ENCODE results near the gene ABLIM3. TPM values are rescaled to one million over a fixed set of nuclear protein-coding genes. Genes with fewer than 3 reads are reported as not detected.

ABLIM3 gene
- total RNA-seq, 1 donor from 2014 or later = not detected

DNA sequence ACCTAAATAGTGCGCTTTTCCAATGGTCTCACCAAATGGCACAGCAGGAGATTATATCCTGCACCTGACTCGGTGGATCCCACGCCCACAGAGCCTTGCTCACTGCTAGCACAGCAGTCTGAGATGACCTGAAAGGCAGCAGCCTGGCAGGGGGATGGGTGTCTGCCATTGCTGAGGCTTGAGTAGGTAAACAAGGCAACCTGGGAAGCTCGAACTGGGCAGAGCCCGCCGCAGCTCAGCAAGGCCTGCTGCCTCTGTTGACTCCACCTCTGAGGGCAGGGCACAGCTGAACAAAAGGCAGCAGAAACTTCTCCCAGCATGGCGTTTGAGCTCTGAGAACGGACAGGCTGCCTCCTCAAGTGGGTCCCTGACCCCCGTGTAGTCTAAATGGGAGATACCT, 18.1 kb upstream of the ABLIM3 start:
- peaks cover 10% of the 10 kb centered on the region for H3K27me3 Mint-ChIP-seq (ENCODE audit: insufficient read depth)
- H3K9me3 Mint-ChIP-seq = no peaks in the 10 kb centered on the region
- H3K36me3 Mint-ChIP-seq (ENCODE audit: low read depth) = no peaks in the 10 kb centered on the region
- intact Hi-C loops (cut with micrococcal nuclease) = no loop called here
- no peaks in the 10 kb centered on the region for H3K4me1 Mint-ChIP-seq (ENCODE audit: low read depth)
- DNase-seq (ENCODE audit: low spot score) = no peak
- H3K4me3 Mint-ChIP-seq = no peak overlapping the region
- no peak overlapping the region for H3K27ac Mint-ChIP-seq

DNA sequence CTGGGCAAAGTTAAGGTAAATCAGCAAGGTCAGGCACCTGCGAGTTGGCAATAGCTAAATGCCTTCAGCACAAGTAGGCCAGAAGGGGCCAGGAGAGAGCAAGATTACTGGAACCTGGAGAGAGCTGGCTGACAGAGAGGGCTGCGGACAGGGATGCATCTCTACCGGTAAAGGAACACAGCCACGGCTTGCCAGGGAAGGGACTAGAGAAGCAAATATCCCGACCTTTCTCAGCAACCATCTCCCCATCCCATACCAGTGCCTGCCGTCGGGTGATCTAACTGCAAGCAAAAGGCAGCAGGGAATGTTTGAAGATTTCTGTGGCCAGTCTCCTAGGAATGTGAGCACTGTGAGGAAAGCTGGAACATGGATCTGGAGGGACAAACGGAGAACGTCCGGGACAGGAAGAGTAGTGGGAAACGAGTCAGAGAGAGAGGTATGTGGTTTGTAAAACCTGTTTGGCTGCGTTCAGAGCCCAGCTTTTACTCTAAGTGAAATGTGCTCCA, 15.9 kb upstream of the ABLIM3 start:
- Mint-ChIP-seq H3K9me3 (no peaks in the 10 kb centered on the region), H3K4me3 (no peak overlapping the region), H3K27ac (no peak overlapping the region), H3K4me1 (ENCODE audit: low read depth) (no peaks in the 10 kb centered on the region), H3K36me3 (ENCODE audit: low read depth) (no peaks in the 10 kb centered on the region), H3K27me3 (ENCODE audit: insufficient read depth) (peaks cover 6% of the 10 kb centered on the region)
- intact Hi-C loops (cut with micrococcal nuclease) = no loop called here
- no peak for DNase-seq (ENCODE audit: low spot score)

DNA sequence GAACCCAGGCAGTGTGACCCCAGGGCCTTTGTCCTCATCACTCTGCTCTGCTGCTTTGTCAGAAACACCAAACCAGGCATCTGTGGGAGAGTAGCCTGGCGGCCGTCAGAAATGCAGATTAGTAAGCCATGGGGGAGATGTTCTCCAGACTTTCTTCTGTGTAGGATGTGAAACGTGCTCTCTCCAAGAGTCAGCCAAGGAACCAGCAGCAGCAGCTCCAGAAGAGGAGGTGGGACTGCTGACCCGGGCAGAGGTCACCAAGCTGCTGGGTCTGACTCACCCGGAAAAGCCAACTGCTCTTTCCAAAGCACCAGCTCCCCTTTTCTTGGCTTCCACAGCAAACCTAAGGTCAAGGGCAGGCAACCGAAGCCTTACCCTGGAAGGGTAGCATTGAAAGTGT, 14.4 kb upstream of the ABLIM3 start:
- DNase-seq (ENCODE audit: low spot score) = no peak
- H3K36me3 Mint-ChIP-seq (ENCODE audit: low read depth) = no peaks in the 10 kb centered on the region
- no peak overlapping the region for H3K27ac Mint-ChIP-seq
- H3K4me1 Mint-ChIP-seq (ENCODE audit: low read depth) = no peaks in the 10 kb centered on the region
- H3K4me3 Mint-ChIP-seq = no peak overlapping the region
- H3K27me3 Mint-ChIP-seq (ENCODE audit: insufficient read depth) = peaks cover 4% of the 10 kb centered on the region
- intact Hi-C loops (cut with micrococcal nuclease) = no loop called here
- H3K9me3 Mint-ChIP-seq = no peaks in the 10 kb centered on the region

DNA sequence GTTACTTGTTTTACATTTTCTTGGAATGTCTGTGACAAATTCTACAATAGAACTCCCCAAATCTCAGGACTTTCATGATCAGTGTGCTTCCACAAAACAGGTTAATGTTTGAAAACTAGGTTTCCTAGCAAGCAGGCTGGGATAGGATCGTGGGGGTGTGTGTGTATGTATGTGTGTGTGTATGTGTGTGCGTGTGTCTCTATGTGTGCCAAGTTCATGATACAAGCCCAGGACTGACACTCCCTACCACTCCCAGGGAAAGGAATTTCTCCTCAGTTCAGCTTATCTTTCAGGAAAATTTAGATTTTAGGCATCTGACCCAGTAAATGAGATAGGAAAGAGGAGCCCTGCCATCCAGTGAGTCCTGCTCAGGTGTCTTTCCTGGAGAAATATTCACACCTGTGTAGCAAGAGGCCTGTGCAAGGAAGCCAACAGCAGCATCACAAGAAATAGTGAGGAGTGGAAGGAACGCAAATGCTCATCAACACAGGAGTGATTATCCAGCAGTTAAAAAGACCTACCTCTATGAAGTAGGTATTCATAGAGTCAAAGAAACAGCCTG, 13.8 kb upstream of the ABLIM3 start:
- Mint-ChIP-seq H3K27me3 (ENCODE audit: insufficient read depth) (peaks cover 4% of the 10 kb centered on the region), H3K4me1 (ENCODE audit: low read depth) (no peaks in the 10 kb centered on the region), H3K4me3 (no peak overlapping the region), H3K36me3 (ENCODE audit: low read depth) (no peaks in the 10 kb centered on the region), H3K27ac (no peak overlapping the region), H3K9me3 (no peaks in the 10 kb centered on the region)
- no peak for DNase-seq (ENCODE audit: low spot score)
- intact Hi-C loops (cut with micrococcal nuclease) = no loop called here

DNA sequence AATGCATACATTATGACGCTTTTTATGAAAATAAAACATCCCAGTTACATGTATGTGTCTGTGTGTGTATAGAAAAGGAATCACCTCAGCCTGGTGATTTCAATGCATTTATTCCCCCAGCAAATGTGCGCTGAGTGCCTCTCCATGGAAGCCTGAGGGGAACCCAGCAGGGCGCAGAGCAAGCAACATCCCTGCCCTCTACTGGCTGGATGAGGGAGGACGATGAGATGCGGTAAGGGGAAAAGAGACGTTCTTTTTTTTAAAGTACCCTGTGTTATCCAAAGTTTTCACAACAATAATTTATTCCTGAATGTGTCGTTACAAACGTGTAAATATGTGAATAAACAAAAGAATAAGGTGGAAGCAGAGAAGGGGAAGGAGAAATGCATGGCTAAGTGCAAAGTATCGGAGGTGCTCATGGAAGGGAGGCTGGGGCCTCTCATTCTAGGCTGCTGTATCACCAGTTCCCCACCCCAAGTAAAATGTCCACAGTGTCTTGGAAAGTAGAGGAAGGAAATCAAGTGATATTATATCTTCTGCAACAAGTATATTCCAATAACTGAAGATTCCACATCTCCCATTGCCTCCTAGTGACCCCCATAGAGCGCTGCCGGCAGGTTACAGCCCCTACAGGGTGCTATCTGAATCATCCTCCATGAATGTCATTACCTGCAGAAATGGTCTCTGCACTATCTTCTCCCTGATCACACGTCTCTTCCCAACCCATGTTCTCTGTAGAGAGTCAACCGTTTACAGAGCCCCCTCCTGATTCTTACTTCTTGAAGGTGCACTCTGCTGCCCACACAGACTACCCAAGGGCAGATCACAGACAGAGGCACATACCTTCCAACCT, 13.0 kb upstream of the ABLIM3 start:
- H3K4me3 Mint-ChIP-seq = no peak overlapping the region
- H3K27ac Mint-ChIP-seq = no peak overlapping the region
- DNase-seq (ENCODE audit: low spot score) = no peak
- H3K9me3 Mint-ChIP-seq = no peaks in the 10 kb centered on the region
- H3K27me3 Mint-ChIP-seq (ENCODE audit: insufficient read depth) = peaks cover 8% of the 10 kb centered on the region
- H3K36me3 Mint-ChIP-seq (ENCODE audit: low read depth) = no peaks in the 10 kb centered on the region
- intact Hi-C loops (cut with micrococcal nuclease) = no loop called here
- no peaks in the 10 kb centered on the region for H3K4me1 Mint-ChIP-seq (ENCODE audit: low read depth)

DNA sequence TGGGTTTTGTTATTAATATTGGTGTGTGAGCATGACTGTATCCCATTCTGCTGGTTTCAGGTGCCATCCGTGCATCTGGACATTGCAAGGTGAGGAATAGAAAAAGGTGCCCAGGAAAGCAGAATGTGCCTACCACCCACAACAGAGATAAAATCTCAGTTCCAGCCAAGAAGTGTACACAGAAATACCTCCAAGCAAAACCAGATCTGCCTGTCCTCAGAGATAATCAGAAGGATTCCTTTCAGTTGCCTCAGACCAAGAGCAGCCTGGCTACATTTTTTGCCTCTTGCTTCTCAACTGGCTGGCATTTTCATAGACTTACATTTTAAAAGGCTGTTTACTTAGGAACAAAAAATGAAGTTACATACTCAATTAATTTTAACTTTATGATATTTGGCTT, 12.1 kb upstream of the ABLIM3 start:
- Mint-ChIP-seq H3K36me3 (ENCODE audit: low read depth) (no peaks in the 10 kb centered on the region), H3K27me3 (ENCODE audit: insufficient read depth) (peaks cover 9% of the 10 kb centered on the region), H3K27ac (no peak overlapping the region), H3K9me3 (no peaks in the 10 kb centered on the region), H3K4me3 (no peak overlapping the region), H3K4me1 (ENCODE audit: low read depth) (no peaks in the 10 kb centered on the region)
- intact Hi-C loops (cut with micrococcal nuclease) = no loop called here
- no peak for DNase-seq (ENCODE audit: low spot score)

DNA sequence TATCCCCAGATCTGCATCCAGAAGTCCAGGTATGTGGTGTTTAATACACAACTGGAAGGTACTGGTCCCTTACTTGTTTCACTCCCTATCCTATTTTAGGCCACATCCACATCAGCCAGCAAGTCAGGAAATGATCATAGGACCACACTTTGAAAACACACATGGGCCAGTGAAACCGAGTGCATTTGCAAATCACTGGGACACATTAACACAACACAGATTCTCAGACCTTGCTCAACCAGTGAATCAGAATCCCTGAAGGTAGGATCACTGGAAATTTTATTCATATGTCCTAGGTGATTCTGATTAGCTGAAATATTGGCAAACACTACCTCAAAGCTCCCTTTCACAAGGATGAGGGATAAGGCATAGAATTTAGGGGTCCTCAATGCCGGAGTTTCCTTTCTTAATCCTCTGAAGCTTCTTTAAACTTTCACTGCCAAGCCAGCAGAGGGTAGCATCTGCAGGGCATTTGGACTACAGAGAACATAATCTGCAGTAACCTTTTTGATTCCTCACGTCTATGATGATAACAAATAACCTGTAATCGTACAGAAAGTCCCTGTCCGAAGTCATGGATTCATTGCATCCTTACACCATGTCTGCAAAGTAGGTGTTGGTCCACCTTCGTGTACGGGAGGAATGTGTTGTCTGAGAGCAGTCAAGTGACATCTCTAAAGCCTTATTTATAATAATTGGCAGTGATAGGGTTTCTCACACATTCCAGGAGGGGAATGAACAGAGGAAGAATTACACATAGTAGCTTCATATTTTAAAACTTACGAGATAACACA, 11.0 kb upstream of the ABLIM3 start:
- no peaks in the 10 kb centered on the region for H3K36me3 Mint-ChIP-seq (ENCODE audit: low read depth)
- no peaks in the 10 kb centered on the region for H3K4me1 Mint-ChIP-seq (ENCODE audit: low read depth)
- no peak overlapping the region for H3K27ac Mint-ChIP-seq
- H3K9me3 Mint-ChIP-seq = no peaks in the 10 kb centered on the region
- peaks cover 11% of the 10 kb centered on the region for H3K27me3 Mint-ChIP-seq (ENCODE audit: insufficient read depth)
- H3K4me3 Mint-ChIP-seq = no peak overlapping the region
- no peak for DNase-seq (ENCODE audit: low spot score)
- intact Hi-C loops (cut with micrococcal nuclease) = no loop called here

DNA sequence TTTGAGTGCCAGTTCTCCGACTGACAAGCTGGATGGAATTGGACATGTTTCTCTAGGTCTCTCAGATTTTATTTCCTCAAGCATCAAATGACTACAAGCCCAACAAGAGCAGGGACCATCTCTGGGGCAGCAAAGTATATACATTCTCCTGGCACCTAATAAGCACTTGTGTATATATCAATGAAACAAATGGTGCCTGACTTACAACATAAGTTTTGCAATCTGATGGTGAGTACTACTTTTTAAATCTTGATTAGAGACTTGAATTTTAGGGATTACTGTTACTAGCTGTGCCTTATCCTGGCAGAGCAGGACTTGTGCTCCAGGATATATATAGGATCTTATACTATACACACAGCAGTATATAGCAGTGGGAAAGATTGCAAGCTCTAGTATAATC, 8.8 kb upstream of the ABLIM3 start:
- H3K4me1 Mint-ChIP-seq (ENCODE audit: low read depth) = no peaks in the 10 kb centered on the region
- peaks cover 14% of the 10 kb centered on the region for H3K27me3 Mint-ChIP-seq (ENCODE audit: insufficient read depth)
- DNase-seq (ENCODE audit: low spot score) = no peak
- H3K27ac Mint-ChIP-seq = no peak overlapping the region
- H3K9me3 Mint-ChIP-seq = no peaks in the 10 kb centered on the region
- intact Hi-C loops (cut with micrococcal nuclease) = no loop called here
- H3K36me3 Mint-ChIP-seq (ENCODE audit: low read depth) = no peaks in the 10 kb centered on the region
- no peak overlapping the region for H3K4me3 Mint-ChIP-seq

DNA sequence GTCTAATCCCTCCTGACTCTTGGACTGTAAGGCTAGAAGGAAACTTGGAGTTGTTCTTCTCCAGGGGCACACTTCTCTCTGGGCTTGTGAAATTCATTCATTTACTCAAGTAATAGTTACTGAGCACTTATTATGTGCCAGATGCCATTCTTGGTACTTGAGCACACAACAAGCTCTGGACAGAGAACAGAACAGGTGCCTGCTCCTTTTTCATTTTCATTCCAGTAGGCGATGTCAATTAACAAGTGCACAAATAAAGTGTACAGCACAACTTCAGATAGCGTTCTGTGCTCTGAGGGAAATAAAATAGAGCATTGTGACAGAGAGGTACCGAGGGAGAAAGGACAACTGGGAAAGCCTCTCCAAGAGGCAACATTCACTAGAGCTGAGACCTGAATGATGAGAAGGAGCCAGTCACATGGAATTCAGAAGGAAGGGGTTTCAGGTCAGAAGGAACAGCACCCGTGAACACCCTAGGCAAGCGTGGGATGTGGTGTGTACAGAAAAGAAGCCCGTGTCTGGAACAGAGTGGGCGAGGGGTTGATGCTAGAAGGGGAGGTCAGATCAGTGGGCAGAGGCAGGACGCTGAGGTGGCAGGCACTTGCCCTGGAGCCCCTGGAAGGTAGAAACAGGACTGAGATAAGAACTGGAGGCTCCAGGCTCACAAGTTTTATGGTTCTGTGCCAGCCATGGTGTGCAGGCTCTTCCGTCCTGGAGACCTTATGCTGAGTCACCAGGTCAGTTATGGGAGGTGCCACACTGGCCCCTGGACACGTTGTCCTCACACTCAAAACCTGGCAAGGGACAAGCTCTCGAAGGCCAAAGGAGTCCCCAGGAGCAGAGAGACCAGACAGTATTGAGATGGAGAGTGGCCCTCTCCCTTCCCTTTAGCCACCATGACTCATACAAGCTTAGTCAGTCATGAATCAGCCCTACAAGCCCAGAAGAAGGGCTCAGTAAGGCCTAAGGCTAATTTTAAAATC, 7.2 kb upstream of the ABLIM3 start:
- H3K27ac Mint-ChIP-seq = no peak overlapping the region
- DNase-seq (ENCODE audit: low spot score) = no peak
- H3K9me3 Mint-ChIP-seq = no peaks in the 10 kb centered on the region
- H3K4me3 Mint-ChIP-seq = no peak overlapping the region
- H3K4me1 Mint-ChIP-seq (ENCODE audit: low read depth) = no peaks in the 10 kb centered on the region
- intact Hi-C loops (cut with micrococcal nuclease) = no loop called here
- H3K27me3 Mint-ChIP-seq (ENCODE audit: insufficient read depth) = peaks cover 19% of the 10 kb centered on the region
- H3K36me3 Mint-ChIP-seq (ENCODE audit: low read depth) = no peaks in the 10 kb centered on the region

DNA sequence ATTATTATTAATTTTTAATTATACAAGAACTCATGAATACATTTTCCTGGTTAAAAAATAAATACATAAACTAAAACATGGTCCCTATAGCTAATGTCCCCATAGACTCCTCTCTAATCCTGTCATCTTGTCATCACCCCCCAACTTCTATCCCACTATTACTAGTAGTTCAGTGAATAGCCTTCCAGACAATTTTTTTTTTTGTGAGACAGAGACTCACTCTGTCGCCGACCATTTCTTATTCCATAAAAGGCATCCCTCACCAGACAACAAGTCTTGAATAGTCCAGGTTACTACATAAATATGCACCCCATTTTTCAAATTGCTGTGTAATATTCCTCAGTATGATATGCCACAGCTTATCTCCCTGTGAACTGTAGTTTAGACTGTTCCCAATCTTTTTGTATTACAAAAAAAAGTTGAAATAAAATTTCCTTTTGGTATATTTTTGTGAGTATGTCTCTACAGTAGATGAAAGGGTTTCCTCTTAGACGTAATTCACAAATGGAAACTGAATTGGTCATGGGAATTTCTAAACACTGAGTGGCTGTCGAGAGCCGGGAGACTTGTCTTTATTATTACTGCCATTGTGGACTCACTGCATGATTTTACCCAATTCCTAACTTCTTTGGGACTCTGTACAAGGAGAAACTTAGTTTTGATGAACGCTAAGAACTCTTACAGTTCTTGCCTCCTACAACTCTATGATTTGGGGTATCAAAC, 6.4 kb upstream of the ABLIM3 start:
- no peak for DNase-seq (ENCODE audit: low spot score)
- Mint-ChIP-seq H3K27ac (no peak overlapping the region), H3K27me3 (ENCODE audit: insufficient read depth) (peaks cover 19% of the 10 kb centered on the region), H3K36me3 (ENCODE audit: low read depth) (no peaks in the 10 kb centered on the region), H3K9me3 (no peaks in the 10 kb centered on the region), H3K4me1 (ENCODE audit: low read depth) (no peaks in the 10 kb centered on the region), H3K4me3 (no peak overlapping the region)
- intact Hi-C loops (cut with micrococcal nuclease) = no loop called here

DNA sequence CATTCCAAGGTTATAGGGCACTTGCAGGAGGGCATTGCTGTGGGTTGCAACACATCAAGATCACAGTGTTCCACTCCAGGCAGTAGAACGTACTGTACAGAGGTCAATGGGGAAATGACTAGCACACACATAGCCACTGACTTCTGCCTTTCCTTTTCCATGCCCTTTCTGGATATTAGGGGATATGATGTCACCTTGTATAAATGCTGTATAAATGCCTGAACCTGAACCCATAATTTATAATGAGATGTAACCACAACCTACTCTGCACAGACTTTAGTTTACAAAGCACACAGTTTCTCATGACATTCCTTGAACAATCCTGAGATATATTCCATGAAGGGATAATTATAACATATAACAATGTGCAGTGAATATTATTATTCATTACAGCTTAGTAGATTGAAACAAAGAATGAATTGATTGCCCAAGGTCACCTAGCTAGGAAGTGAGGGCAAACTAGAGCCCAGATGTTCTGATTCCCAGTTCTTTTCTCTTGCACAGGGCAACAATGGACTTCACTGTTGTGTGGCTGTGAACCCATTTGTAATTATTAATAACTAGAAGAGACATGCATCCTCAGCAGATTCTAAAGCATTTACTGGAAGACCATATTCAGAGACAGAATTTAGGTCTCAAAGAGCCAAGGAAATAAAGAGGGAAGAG, 5.6 kb upstream of the ABLIM3 start:
- no peaks in the 10 kb centered on the region for H3K9me3 Mint-ChIP-seq
- H3K27me3 Mint-ChIP-seq (ENCODE audit: insufficient read depth) = peaks cover 19% of the 10 kb centered on the region
- no peak overlapping the region for H3K27ac Mint-ChIP-seq
- no peak for DNase-seq (ENCODE audit: low spot score)
- intact Hi-C loops (cut with micrococcal nuclease) = no loop called here
- no peak overlapping the region for H3K4me3 Mint-ChIP-seq
- no peaks in the 10 kb centered on the region for H3K36me3 Mint-ChIP-seq (ENCODE audit: low read depth)
- no peaks in the 10 kb centered on the region for H3K4me1 Mint-ChIP-seq (ENCODE audit: low read depth)

Measured in activated T-helper 1 cell treated with anti-CD3 and anti-CD28 coated beads, Interleukin-12 subunit alpha, Interleukin-12 subunit beta, Interleukin-2, Interleukin-4 antibody, amounts not matched to agents 30 ng/mL and 10 ng/mL and 1 ng/mL, durations not matched to agents 14 hours and 24 hours and 36 hours (primary cell).